ENCODE measurements around the gene TLL2.
"Not testable (repeated sequence)": the region's sequence is repeated elsewhere in the genome, so short reads cannot be mapped to it uniquely, and the experiment has no call there.

TLL2 gene

DNA sequence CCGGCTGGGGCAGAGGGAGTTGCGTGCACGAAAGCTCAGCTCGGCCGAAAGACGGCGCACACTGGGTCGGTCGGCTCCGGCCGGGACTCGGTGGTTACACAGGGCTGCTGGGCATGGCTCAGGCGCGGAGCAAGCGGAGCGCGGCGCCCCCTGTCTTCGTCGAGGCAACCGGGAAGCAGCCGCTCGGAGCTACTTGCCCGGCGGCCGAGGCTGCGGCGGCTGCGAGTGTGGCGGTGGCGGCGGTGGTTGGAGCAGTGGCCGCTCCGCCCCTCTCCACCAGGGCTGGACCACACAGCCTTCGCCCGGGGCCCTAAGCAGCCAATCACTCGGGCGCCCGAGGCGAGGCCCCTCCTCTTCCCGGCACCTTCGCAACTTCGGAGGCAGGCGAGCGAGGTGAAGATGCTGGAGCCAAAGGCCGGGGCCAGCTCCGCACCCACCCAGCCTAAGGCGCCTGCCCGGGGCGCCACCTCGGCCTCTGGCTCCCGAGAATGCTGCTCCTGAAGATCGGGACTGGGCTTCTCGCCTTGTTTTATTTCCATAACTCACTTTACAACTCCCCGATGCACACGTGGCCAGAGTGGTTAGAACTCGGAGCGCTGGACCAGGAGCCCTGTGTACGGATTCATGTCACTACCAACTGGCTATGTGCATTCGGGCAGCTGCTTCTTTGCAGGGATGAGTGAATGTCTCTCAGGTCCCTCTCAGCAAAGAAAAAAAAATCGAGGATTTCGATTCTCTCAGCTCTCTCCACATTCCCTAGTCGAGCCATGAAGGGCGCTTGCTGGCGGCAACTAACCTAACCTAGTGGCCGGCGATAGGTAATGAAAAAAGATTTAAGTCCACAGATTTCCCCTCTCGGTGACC lies at the start of gene TLL2:
Gene TLL2, minus strand, starts transcription at position 229 of the 864 bp plus-strand sequence. CDS start 241 bp downstream, outside the sequence.
- DNase-seq (ENCODE audit: low read depth, low spot score), result peak; percentile 51

DNA sequence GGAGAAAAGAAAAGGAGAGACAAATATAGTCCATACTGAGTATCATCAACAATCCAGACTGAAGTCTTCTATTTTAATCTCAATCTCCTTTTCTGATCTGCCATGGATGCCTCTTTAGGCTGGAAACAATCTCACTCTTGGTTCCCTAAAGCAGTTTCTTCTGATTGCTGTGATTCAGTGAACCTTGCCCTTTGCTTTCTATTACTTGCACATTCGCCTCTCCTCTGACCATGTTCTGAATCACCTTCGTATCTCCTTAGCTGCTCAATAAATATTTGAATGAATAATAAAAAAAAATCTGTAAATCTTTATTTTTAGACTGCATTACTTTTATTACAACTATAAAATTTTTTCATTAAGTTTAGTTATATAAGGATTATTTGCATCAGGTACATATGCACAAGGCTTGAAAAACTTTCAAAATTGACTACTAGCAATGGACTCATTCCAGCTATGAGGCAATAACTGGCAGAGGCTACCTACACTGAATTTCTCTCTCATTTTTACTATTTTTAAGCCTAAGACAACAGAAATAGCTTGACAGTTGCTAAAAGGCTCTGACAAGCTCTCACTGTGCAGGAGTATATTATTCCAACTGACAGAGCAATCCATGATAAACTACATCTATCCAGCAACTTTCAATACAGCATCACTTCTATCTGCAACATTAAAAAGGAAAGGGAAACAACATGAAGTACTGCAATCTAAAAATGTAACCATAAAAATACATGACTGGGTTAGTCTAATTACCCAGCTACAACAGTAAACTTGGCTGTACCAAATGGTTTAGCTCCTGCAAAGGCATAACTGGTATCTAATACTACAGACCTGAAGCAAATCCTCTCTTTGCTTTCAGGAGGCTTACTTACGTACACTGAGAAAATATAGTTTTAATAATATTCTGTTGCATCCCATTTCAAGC lies 47.5 kb upstream of the TLL2 start:
- DNase-seq (ENCODE audit: low read depth, low spot score), result no peak

DNA sequence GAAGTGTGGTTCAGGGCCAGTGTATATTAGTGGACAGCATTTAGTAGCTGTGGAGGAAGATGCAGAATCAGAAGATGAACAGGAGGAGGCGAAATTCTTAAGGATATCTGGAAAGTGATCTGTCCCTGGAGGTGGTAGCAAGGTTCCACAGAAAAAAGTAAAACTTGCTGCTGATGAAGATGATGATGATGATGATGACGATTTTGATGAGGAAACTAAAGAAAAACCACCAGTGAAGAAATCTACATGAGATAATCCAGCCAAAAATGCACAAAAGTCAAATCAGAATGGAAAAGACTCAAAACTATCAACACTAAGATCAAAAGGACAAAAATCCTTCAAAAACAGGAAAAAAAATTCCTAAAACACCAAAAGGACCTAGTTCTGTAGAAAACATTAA lies 46.8 kb upstream of the TLL2 start:
- DNase-seq (ENCODE audit: low read depth, low spot score), result no peak

DNA sequence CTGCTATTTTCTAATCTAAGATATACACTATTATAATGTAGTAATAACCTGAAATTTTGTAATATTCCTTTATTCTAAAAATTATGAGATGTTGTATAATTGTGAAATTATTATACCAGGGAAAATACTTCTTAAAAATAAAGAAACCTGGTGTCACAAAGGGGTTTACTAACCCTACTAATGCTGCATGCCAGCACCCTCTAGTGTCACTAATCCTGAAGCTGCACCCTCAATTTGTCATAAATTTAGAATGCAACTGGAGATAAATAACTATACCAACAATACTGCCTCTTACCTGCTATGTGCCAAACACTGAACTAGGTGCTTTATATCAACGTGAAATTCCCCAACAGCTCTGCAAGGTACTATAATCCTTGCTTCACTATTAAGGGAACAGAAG lies 42.3 kb upstream of the TLL2 start:
- no peak for DNase-seq (ENCODE audit: low read depth, low spot score)

DNA sequence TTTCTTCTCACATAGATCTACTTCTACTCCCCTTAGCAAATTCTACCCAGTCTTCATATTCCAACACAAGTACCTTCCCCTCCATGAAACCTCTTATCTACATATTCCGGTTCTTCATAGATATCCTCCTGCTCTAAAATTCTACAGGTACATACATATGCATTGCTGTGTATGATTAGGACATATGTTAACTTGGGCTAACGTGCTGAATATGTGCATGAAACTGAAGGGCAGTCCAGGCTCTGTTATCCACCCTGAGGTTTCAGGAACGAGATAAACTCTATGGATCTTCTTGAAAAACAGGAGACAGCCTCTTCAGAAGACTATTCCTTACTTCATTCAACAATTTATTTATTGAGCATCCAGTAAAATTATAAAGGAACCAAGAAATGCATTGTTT lies 41.6 kb upstream of the TLL2 start:
- DNase-seq (ENCODE audit: low read depth, low spot score), result no peak

DNA sequence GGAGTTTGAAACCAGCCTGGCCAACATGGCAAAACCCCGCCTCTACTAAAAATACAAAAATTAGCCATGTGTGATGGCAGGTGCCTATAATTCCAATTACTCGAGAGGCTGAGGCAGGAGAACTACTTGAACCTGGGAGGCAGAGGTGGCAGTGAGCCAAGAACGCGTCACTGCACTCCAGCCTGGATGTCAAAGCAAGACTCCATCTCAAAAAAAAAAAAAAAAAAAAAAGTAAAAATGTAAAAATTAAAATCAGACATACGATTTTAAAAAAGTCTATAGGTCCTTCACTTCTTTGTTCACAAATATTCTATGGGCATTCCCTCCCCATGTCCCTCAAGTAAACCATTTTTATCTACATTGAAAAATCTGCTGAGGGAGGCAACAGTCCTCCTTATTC lies 34.9 kb upstream of the TLL2 start:
- no peak for DNase-seq (ENCODE audit: low read depth, low spot score)

DNA sequence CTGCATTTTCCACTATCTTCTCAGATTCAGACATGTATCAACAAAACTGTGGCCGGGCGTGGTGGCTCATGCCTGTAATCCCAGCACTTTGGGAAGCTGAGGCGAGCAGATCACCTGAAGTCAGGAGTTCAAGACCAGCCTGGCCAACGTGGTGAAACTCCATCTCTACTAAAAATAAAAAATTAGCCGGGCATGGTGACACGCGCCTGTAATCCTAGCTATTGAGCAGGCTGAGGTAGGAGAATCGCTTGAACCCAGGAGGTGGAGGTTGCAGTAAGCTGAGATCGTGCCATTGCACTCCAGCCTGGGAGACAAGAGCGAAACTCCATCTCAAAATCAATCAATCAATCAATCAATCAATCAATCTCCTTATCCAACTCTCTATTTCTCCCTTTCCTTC lies 31.8 kb upstream of the TLL2 start:
- DNase-seq (ENCODE audit: low read depth, low spot score), result not testable (repeated sequence)

DNA sequence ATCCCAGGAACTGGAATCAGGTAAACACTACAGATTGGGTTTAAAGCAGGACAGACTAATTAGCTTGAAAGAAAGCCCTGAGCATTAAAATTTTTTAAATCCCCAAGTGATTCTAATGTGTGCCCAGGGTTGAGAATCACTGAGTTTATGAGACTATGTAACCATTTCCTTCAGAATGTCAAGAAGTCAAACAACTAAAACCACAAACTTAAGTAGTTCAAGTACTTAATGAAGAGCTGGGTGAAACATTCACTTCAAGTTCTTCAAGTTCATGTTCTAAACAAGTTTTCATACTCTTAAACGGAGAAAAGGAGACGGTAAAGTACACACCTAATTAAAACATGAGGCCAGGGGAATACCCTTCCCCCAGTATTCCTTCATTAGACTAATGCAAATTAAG lies 28.2 kb upstream of the TLL2 start:
- DNase-seq (ENCODE audit: low read depth, low spot score), result no peak

DNA sequence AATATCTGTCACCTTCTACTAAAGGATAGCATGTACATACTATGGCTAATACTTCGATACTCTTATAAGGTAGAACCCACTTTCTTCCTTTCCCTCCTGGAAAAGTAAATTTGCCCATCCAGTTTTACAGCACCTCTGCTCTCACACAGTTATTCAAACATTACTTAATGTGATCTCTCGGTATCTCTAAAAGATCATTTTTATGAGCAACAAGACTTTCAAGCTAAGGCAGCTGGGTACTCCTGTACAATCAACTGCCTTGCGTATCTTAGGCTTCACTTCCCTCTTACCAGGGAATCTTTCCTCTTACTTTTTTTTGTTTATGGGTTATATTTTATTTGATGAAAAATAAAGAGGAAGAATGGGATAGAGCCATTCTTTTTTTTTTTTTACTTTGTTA lies 26.5 kb upstream of the TLL2 start:
- DNase-seq (ENCODE audit: low read depth, low spot score), result no peak

DNA sequence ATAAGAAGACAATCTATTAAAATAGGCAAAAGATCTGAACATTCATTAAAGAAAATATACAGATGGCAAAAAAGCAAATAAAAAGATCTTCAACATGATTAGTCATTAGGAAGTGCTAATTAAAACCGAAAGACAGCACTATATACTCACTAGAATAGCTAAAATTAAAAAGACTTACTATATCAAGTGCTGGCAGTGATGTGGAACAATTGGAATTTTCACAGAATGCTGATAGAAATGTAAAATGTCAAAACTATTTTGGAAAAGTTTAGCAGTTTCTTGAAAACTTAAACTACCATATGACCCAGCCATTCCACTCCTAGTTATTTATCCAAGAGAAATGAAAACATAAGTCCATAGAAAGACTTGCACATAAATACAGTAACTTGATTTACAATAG lies 25.0 kb upstream of the TLL2 start:
- no peak for DNase-seq (ENCODE audit: low read depth, low spot score)

DNA sequence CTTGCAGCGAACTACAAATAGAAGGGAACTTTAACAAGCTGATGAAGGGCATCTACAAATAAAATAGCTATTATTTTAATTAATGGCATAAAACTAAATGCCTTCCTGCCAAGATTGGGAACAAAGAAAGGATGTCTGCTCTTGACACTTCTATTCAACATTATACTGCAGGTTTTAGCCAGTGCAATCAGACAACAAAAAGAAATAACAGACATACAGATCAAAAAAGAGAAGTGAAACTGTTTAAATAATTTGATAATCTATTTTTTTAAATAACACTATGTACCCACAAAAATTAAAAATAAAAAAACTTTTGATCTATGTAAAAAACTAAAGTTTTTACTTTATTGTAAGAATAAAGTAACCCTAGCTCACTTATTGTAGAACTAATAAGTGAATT lies 22.4 kb upstream of the TLL2 start:
- DNase-seq (ENCODE audit: low read depth, low spot score), result no peak

DNA sequence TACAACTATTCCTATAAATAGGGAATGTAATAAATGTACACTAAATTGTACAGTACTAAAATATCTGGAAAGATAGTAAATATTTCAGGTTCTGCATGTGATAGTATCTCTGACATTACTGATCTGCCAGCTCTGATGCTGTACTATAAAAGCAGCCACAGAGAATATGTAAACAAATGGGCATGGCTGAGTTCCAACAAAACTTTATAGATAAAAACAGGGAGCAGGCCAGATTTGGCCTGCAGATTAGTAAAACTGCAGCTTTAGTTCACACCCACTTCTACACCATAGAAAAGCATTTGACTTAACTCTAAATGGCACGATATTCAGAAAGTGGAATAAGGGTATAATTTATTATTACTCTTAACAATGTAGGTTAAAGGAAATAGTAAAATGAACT lies 18.8 kb upstream of the TLL2 start:
- no peak for DNase-seq (ENCODE audit: low read depth, low spot score)

DNA sequence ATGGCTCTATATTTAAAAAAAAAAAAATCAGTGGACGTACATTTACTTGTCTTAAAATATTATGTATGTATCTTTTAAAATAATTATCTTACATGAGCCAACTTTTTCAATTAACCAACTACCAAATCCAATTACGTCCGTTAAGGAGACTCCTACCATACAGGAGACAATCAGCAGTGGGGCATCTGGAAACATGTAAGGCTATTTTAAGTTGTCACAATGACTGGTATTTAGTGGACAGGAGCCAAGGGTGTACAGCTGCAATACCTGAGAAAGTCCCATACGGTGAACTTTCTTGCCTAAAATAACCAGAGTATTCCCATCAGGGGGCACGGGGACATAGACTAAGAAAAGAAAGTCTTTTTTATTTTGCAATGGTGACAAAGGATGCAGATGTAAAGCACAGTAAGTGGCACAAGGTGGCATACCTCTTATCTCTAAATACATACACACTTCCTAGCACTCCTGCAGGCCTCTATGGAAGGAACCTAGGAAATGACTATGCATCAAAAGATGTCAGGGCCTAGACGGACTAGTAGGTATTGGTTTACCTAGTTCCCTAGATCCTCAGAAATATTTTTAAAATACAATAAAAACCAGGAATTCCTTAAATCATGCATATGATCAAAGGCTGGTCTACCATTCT lies 16.0 kb upstream of the TLL2 start:
- DNase-seq (ENCODE audit: low read depth, low spot score), result no peak

DNA sequence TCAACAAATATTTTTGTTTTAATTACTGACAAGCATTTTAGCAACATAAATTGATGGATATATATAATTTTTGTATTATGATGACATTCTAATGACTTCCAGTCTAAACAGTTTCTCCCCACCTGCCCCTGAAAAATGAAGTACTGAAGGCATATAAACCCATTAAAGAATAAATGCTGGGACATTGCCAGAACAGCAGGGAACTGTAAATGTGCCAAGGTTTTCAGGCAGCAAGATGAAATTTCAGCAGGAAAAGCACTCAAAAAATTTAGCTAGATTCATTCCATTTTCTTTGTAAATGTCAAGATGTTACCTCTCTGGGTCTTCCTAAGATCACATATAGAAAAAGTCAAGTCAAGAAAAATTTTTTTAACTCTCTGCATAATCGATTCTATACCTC lies 11.0 kb upstream of the TLL2 start:
- no peak for DNase-seq (ENCODE audit: low read depth, low spot score)

DNA sequence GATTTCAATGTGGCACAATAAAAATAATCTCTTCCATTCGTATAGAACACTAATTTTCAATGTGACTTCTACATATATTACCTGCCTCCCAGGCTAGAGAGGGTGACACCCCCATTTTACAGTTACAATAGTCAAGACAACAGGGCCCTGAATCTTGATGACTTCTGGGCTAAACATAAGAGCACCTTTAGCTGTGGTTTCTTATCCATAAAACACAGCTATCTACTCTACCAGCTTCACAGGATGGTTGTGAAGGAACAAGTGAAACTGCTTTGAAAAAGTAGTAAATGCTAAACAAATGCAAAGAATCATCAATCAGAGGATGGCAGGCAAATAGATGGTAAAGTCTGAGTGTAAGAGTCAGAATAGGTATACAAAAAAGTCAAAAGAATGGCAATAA lies 3.6 kb upstream of the TLL2 start:
- DNase-seq (ENCODE audit: low read depth, low spot score), result no peak

DNA sequence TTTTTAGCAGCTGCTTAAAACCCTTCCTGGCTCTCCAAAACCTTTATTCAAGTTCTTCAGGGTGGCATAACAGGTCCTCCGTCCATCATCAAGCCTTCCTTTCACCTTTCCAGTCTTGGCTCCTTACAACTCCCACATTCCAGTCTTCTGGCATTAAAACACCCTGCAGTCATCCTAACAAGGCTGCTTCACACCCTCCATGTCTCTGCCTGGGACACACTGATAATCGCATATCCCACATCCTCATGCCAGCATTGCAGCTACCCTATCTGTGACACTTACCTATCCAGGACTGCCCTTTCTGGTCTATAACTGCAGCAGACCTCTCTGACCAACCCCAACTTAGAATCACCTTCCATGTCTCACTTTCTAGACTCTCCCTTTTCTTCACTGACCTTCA lies 2.6 kb upstream of the TLL2 start:
- no peak for DNase-seq (ENCODE audit: low read depth, low spot score)

DNA sequence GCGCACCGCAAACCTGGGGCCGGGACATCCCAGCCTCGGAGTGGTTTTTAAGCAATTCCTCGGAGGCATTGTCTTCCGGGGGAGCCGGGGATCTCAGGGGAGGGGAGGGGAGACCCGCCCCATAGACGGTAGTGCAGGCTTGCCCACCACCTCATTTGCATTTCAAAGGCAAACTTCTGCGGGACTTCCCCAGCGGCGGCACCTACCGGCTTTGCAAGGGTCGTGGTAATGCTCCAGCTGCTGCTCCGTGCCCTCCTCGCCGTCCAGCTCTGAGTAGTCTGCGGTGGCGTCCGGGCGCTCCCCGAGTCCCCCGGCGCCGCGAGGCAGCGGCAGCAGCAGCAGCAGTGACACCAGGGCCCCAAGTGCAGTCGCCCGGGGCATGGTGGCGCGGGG lies 425 bp downstream of the TLL2 start:
- no peak for DNase-seq (ENCODE audit: low read depth, low spot score)

DNA sequence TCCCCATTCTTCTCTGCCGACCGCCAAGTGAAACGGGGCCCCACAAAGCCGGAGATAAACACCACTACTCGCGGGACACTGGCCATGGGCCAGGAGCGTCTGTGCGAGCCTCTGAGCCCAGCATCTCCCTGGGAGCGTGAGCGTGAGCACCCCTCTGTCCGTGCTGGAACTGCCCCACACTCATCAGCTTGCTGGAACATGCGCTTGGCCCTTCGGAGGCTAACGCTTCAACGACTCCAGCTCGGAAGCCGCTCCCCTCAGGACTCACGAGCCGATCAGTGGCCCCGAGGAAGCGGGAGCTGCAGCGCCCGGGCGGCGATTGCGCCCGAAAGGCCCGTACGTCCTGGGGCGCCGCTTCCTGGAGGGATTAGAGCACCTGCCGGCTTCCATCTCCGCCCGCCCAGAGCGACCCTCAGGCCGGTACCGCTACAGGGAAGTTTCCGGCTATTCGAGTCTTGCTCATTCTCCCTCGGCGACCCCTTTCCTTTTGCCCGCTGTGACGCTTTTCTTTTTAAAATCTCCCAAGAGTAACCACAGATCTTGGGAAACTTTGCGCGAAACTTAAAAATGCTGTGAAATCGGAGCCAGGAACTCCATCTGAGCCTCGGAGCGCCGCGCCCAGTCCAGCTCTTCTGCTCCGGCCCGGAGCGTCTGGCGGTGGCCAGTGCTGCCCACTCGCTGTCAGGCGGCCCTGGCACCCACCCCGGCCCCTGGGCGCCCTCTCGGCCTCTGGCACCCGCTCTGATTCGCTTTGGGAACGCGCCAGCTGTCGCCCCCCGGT lies 1.0 kb downstream of the TLL2 start:
- no peak for DNase-seq (ENCODE audit: low read depth, low spot score)

DNA sequence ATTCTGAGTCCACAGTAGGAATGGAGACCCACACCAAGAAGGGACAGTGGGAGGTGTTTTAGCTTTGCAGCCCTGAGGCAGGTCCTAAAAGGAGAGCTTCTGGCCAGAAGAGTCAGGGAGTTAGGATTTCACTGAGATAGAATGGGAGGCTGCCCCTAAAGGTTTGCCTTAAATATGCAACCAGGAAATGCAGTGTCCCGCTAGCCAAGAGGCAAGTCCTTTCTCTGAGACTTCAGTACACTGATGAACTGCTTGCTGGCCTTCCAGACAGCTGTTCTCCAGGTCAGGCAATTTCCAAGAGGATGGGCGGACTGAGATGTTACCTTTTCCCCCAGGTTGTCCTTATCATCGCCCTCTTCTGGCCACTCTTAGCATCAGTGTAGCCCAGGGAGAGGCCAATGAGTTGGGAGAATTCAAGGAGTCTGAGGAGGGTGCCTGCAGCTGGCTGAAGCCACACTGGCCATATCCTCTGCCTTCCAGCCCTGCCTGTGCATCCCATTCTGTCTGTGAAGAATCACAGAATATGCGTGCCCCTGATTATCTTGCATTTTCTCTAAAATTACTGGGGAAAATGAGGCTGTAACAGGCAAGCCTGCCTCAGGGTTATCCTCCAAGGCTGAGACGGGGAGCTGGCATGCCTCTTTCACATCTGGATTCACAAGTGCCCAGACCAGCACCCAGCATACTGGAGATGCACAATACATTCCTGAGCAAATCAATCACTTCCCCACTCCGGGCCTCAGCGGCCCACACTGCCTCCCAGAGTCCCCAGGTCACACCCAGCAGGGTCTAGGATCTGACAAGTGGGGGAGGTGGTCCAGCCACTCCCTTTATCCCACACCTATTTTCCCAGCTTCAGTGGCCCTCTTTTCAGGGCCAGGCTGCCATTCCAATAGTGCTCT lies 2.4 kb downstream of the TLL2 start:
- no peak for DNase-seq (ENCODE audit: low read depth, low spot score)

DNA sequence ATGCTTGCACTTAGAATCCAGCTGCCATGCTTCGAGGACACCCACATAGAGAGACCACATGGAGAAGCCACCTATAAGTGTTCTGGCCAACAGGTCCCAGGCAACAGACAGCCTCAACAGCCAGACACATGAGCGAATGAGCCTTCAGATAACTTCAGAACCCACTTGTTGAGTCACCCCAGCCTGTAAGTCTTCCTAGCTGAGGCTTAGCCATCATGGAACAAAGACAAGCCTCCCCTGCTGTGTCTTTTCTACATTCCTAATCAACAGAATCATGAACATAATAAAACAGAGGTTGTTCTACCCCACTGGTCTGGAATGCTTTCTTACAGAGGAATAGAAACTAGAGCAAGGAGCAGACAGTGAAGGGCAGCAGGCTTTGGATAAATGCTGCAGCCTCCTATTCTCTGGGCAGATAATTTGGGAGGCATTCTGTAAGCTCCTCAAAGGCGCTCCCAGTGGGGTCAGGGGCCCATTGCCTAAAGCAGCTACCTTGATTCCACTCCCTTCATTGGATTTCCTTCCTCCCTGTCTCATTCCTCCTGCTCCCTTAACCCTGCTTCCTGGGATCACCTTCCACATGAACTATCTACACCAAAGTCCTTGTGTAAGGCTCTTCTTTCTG lies 4.6 kb downstream of the TLL2 start:
- DNase-seq (ENCODE audit: low read depth, low spot score), result peak; percentile 62
